Measurements from ENCODE around the gene ADAMTS9. TPM values are rescaled to one million over a fixed set of nuclear protein-coding genes. Genes with fewer than 3 reads are reported as not detected.

ADAMTS9 gene
- total and polyA plus RNA-seq, 2 donors (not counting 3 experiments of a cell fraction or from before 2014, with no cell fraction given): 6.5 to 23.9 TPM

GRCh38 chr3:64619216-64619615 is 68.6 kb downstream of the ADAMTS9 start:
- H4K20me1 ChIP-seq (replicated peaks; ENCODE audit: control insufficient read depth, extremely low read depth, insufficient read depth, low read length): no peaks in the 10 kb centered on the region
- no peak overlapping the region for H3K27ac ChIP-seq (ENCODE audit: insufficient read depth, low read depth, low read length)
- no TSS peak for BruUV-seq (replicated peaks)
- no peaks in the 10 kb centered on the region for H3K9me1 ChIP-seq (replicated peaks; ENCODE audit: control insufficient read depth, extremely low read depth, insufficient read depth, low read length)
- POLR2A ChIA-PET: no interaction called here
- DNase-seq (ENCODE audit: low read depth, low spot score) (no peak), FAIRE-seq (no peak)
- no peak overlapping the region for H3K4me2 ChIP-seq (ENCODE audit: insufficient read depth, low read length)
- dilution Hi-C loops (cut with MboI; ENCODE audit: extremely low pct_ligation_motif_present, low sequenced_read_pairs): no loop called here
- no peak overlapping the region for H3K4me3 ChIP-seq (replicated peaks in 1 of 3; ENCODE audit: insufficient read depth in 1 of 3, low read depth in 1 of 3, low read length in 3 of 3)
- no peaks in the 10 kb centered on the region for H3K27me3 ChIP-seq (ENCODE audit: control insufficient read depth in 2 of 2, insufficient read depth in 2 of 2, low read length in 2 of 2)
- intact Hi-C loops (cut with micrococcal nuclease): loop anchor here (10.0 kb wide), 1 partner anchor 376 kb away; no protein-coding TSS in a partner anchor
- no peak overlapping the region for H2AFZ ChIP-seq (ENCODE audit: low read depth, low read length)
- no peak overlapping the region for H3K9ac ChIP-seq (replicated peaks; ENCODE audit: extremely low read depth, insufficient read depth, low read length)
- CTCF ChIA-PET: no interaction called here
- peaks cover 22% of the 10 kb centered on the region for H3K4me1 ChIP-seq (ENCODE audit: control insufficient read depth, extremely low read depth, insufficient read depth, low read length)
- H3K9me3 ChIP-seq (replicated peaks; ENCODE audit: control insufficient read depth, insufficient read depth, low read length): no peaks in the 10 kb centered on the region
- TF ChIP-seq EZH2 (IDR thresholded peaks at IDR 0.05; ENCODE audit: borderline replicate concordance, low read depth, low read length, severe bottlenecking): no peak
- TF ChIP-seq POLR2A (IDR thresholded peaks at IDR 0.05; ENCODE audit: low read depth, low read length): no peak
- TF ChIP-seq FOS (IDR thresholded peaks at IDR 0.05; ENCODE audit: borderline replicate concordance, insufficient read depth, low read length): no peak
- H3K79me2 ChIP-seq (ENCODE audit: control insufficient read depth, insufficient read depth, low read length): no peaks in the 10 kb centered on the region
- peaks cover 0 to 5% of the 10 kb centered on the region in 2 experiments for H3K36me3 ChIP-seq (ENCODE audit: control insufficient read depth in 2 of 2, extremely low read depth in 1 of 2, insufficient read depth in 2 of 2, low read length in 2 of 2)

GRCh38 chr3:64617610-64618009 is 70.2 kb downstream of the ADAMTS9 start:
- H3K9ac ChIP-seq (replicated peaks; ENCODE audit: extremely low read depth, insufficient read depth, low read length): peak overlapping the region; percentile 41
- BruUV-seq (replicated peaks): TSS peak; percentile 85
- no peaks in the 10 kb centered on the region for H3K9me3 ChIP-seq (replicated peaks; ENCODE audit: control insufficient read depth, insufficient read depth, low read length)
- H3K4me2 ChIP-seq (ENCODE audit: insufficient read depth, low read length): peak overlapping the region; percentile 48
- H2AFZ ChIP-seq (ENCODE audit: low read depth, low read length): no peak overlapping the region
- POLR2A ChIA-PET: no interaction called here
- no peaks in the 10 kb centered on the region for H3K79me2 ChIP-seq (ENCODE audit: control insufficient read depth, insufficient read depth, low read length)
- H3K4me3 ChIP-seq (replicated peaks in 1 of 3; ENCODE audit: insufficient read depth in 1 of 3, low read depth in 1 of 3, low read length in 3 of 3): no peak overlapping the region
- H3K4me1 ChIP-seq (ENCODE audit: control insufficient read depth, extremely low read depth, insufficient read depth, low read length): peaks cover 22% of the 10 kb centered on the region
- H3K9me1 ChIP-seq (replicated peaks; ENCODE audit: control insufficient read depth, extremely low read depth, insufficient read depth, low read length): no peaks in the 10 kb centered on the region
- no peaks in the 10 kb centered on the region for H3K27me3 ChIP-seq (ENCODE audit: control insufficient read depth in 2 of 2, insufficient read depth in 2 of 2, low read length in 2 of 2)
- DNase-seq (ENCODE audit: low read depth, low spot score) (no peak), FAIRE-seq (no peak)
- CTCF ChIA-PET: interaction anchor here (0.5 to 1.2 kb wide), 5 partner anchors 33 to 553 kb away, joined by 3 to 4 read pairs (median 4); partner anchors contain the start of gene ADAMTS9
- intact Hi-C loops (cut with micrococcal nuclease): loop anchor here (1.0 to 10.0 kb wide), 7 partner anchors 33 to 377 kb away; no protein-coding TSS in a partner anchor
- H3K27ac ChIP-seq (ENCODE audit: insufficient read depth, low read depth, low read length): peak overlapping the region; percentile 91
- peaks cover 0 to 7% of the 10 kb centered on the region in 2 experiments for H3K36me3 ChIP-seq (ENCODE audit: control insufficient read depth in 2 of 2, extremely low read depth in 1 of 2, insufficient read depth in 2 of 2, low read length in 2 of 2)
- dilution Hi-C loops (cut with MboI; ENCODE audit: extremely low pct_ligation_motif_present, low sequenced_read_pairs): no loop called here
- TF ChIP-seq MAX (IDR thresholded peaks at IDR 0.05; ENCODE audit: insufficient read depth, insufficient read length) (no peak), FOS (IDR thresholded peaks at IDR 0.05; ENCODE audit: borderline replicate concordance, insufficient read depth, low read length) (peak; percentile 17)
- no peaks in the 10 kb centered on the region for H4K20me1 ChIP-seq (replicated peaks; ENCODE audit: control insufficient read depth, extremely low read depth, insufficient read depth, low read length)
